ENCODE data around the gene SLC2A4RG. TPM values are rescaled to one million over a fixed set of nuclear protein-coding genes. Genes with fewer than 3 reads are reported as not detected.
A peak's percentile ranks its signal among the peaks of the same experiment; 100 is the strongest.
"Not testable (repeated sequence)": the region's sequence is repeated elsewhere in the genome, so short reads cannot be mapped to it uniquely, and the experiment has no call there.

SLC2A4RG gene
- total RNA-seq, 4 donors from 2014 or later, result 26.3 to 50.2 (median 47.7) TPM

- no peak overlapping the region for H3K27ac ChIP-seq
- TF ChIP-seq, protein P1, sequence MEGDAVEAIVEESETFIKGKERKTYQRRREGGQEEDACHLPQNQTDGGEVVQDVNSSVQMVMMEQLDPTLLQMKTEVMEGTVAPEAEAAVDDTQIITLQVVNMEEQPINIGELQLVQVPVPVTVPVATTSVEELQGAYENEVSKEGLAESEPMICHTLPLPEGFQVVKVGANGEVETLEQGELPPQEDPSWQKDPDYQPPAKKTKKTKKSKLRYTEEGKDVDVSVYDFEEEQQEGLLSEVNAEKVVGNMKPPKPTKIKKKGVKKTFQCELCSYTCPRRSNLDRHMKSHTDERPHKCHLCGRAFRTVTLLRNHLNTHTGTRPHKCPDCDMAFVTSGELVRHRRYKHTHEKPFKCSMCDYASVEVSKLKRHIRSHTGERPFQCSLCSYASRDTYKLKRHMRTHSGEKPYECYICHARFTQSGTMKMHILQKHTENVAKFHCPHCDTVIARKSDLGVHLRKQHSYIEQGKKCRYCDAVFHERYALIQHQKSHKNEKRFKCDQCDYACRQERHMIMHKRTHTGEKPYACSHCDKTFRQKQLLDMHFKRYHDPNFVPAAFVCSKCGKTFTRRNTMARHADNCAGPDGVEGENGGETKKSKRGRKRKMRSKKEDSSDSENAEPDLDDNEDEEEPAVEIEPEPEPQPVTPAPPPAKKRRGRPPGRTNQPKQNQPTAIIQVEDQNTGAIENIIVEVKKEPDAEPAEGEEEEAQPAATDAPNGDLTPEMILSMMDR (IDR thresholded peaks at IDR 0.05), result peak; percentile 32 to 60 (median 52)
- TF ChIP-seq POLR2AphosphoS5 (IDR thresholded peaks at IDR 0.05), result no peak
- peaks cover 6% of the 10 kb centered on the region for H3K27me3 ChIP-seq
- H3K4me1 ChIP-seq, result peaks cover 0 to 12% (median 0%) of the 10 kb centered on the region in 4 donors
- no peaks in the 10 kb centered on the region for H3K36me3 ChIP-seq
- intact Hi-C loops (cut with DNase I; ENCODE audit: low total_unique reads), result loop anchor here (10.0 kb wide), 1 partner anchor 199 kb away; the partner anchor contains the start of gene SAMD10
- peak overlapping the region in 1 of 4 donors; percentile 13 for H3K4me3 ChIP-seq
- no peaks in the 10 kb centered on the region for H3K9me3 ChIP-seq
- WGBS, 2 donors (ENCODE audit: low coverage in 1 of 2), result 44% methylated on average over 55 of the region's 67 CpGs; no CpG with 5 or more reads in 1 of the 2 donors
- in situ Hi-C loops (cut with MboI; ENCODE audit: low pct_ligation_motif_present in 1 of 4, low pct_unique_long_range_greater_than_20kb in 1 of 4, low sequenced_read_pairs in 3 of 4), result no loop called here
- no peak for DNase-seq
Observed at GRCh38 chr20:63775096-63775978, 35.8 kb downstream of the SLC2A4RG start.

GRCh38 chr20:63776875-63777274, 37.3 kb downstream of the SLC2A4RG start:
- H3K27ac ChIP-seq; H3K36me3 ChIP-seq; DNase-seq; H3K27me3 ChIP-seq; H3K9me3 ChIP-seq; in situ Hi-C loops (cut with MboI; ENCODE audit: low pct_ligation_motif_present in 1 of 4, low pct_unique_long_range_greater_than_20kb in 1 of 4, low sequenced_read_pairs in 3 of 4); H3K4me3 ChIP-seq: not testable (repeated sequence)
- H3K4me1 ChIP-seq, result peaks cover 0 to 15% (median 0%) of the 10 kb centered on the region in 4 donors
- WGBS, 2 donors (ENCODE audit: low coverage in 1 of 2), result 91 to 95% methylated on average over 3 to 23 of the region's 23 CpGs
- intact Hi-C loops (cut with DNase I; ENCODE audit: low total_unique reads), result loop anchor here (10.0 kb wide), 1 partner anchor 198 kb away; the partner anchor contains the start of gene SAMD10

GRCh38 chr20:63777614-63778013, 38.0 kb downstream of the SLC2A4RG start:
- intact Hi-C loops (cut with DNase I; ENCODE audit: low total_unique reads), result loop anchor here (10.0 kb wide), 1 partner anchor 197 kb away; the partner anchor contains the start of gene SAMD10
- in situ Hi-C loops (cut with MboI; ENCODE audit: low pct_ligation_motif_present in 1 of 4, low pct_unique_long_range_greater_than_20kb in 1 of 4, low sequenced_read_pairs in 3 of 4), result no loop called here
- no peaks in the 10 kb centered on the region for H3K36me3 ChIP-seq
- H3K27me3 ChIP-seq, result peaks cover 6% of the 10 kb centered on the region
- no peaks in the 10 kb centered on the region for H3K9me3 ChIP-seq
- H3K27ac ChIP-seq, result no peak overlapping the region
- H3K4me3 ChIP-seq, result no peak overlapping the region
- H3K4me1 ChIP-seq, result peaks cover 0 to 13% (median 0%) of the 10 kb centered on the region in 4 donors
- 95 to 96% methylated on average over 13 of the region's 13 CpGs for WGBS, 2 donors (ENCODE audit: low coverage in 1 of 2)
- DNase-seq, result no peak
- TF ChIP-seq EP300 (IDR thresholded peaks at IDR 0.05; ENCODE audit: low read depth), result no peak
- no peak for TF ChIP-seq POLR2AphosphoS5 (IDR thresholded peaks at IDR 0.05)
- TF ChIP-seq, protein P1 (IDR thresholded peaks at IDR 0.05), result no peak
- TF ChIP-seq POLR2A (IDR thresholded peaks at IDR 0.05), result no peak

GRCh38 chr20:63778034-63778752, 38.6 kb downstream of the SLC2A4RG start:
- DNase-seq, result no peak
- Histone ChIP-seq H3K4me1 (peaks cover 0 to 9% (median 0%) of the 10 kb centered on the region in 4 donors), H3K27ac (no peak overlapping the region), H3K9me3 (no peaks in the 10 kb centered on the region), H3K27me3 (peaks cover 6% of the 10 kb centered on the region), H3K4me3 (no peak overlapping the region), H3K36me3 (no peaks in the 10 kb centered on the region)
- intact Hi-C loops (cut with DNase I; ENCODE audit: low total_unique reads) (loop anchor here (10.0 kb wide), 1 partner anchor 197 kb away; the partner anchor contains the start of gene SAMD10), in situ Hi-C loops (cut with MboI; ENCODE audit: low pct_ligation_motif_present in 1 of 4, low pct_unique_long_range_greater_than_20kb in 1 of 4, low sequenced_read_pairs in 3 of 4) (no loop called here)
- 55 to 61% methylated on average over 6 to 19 of the region's 19 CpGs for WGBS, 2 donors (ENCODE audit: low coverage in 1 of 2)
- TF ChIP-seq POLR2A (IDR thresholded peaks at IDR 0.05), result no peak
- no peak for TF ChIP-seq EP300 (IDR thresholded peaks at IDR 0.05; ENCODE audit: low read depth)
- no peak for TF ChIP-seq POLR2AphosphoS5 (IDR thresholded peaks at IDR 0.05)
- TF ChIP-seq, protein P1 (IDR thresholded peaks at IDR 0.05), result no peak
